Stimulated activated CD8-positive, alpha-beta memory T cell treated with anti-CD3 and anti-CD28 coated beads, Interleukin-15, amount 100 ng/mL, for 4 hours (primary cell): ENCODE data around the gene HDAC11.
"Not testable (repeated sequence)": the region's sequence is repeated elsewhere in the genome, so short reads cannot be mapped to it uniquely, and the experiment has no call there.

Source experiments
- DNase-seq, 2 donors: peaks; one replicate each; pipeline ENCODE4 v3.0.0-alpha.2; 2020; ENCODE audit warnings: low read depth in 2 of 2

The HDAC11 gene

GRCh38 chr3:13470894-13471574 lies 9.1 kb upstream of the HDAC11 start:
- no peak for DNase-seq

- DNase-seq: no peak
Observed at GRCh38 chr3:13472286-13472685, 7.8 kb upstream of the HDAC11 start.

GRCh38 chr3:13473020-13473419 lies 7.1 kb upstream of the HDAC11 start:
- no peak for DNase-seq

- DNase-seq: no peak
Observed at GRCh38 chr3:13474021-13474420, 6.1 kb upstream of the HDAC11 start.

- no peak for DNase-seq
Observed at GRCh38 chr3:13474776-13475303, 5.3 kb upstream of the HDAC11 start.

GRCh38 chr3:13475871-13476590 lies 4.1 kb upstream of the HDAC11 start:
- DNase-seq: no peak

GRCh38 chr3:13477943-13478342 lies 2.2 kb upstream of the HDAC11 start:
- no peak for DNase-seq

GRCh38 chr3:13479332-13479581 lies 849 bp upstream of the HDAC11 start:
- peak; percentile 8 to 17 for DNase-seq

- DNase-seq: no peak
Observed at GRCh38 chr3:13480340-13481318, 523 bp downstream of the HDAC11 start.

- no peak for DNase-seq
Observed at GRCh38 chr3:13482106-13482690, 2.1 kb downstream of the HDAC11 start.

- DNase-seq: no peak
Observed at GRCh38 chr3:13483286-13483685, 3.2 kb downstream of the HDAC11 start.

GRCh38 chr3:13483988-13484695 lies 4.0 kb downstream of the HDAC11 start:
- DNase-seq: no peak

GRCh38 chr3:13484851-13485590 lies 4.9 kb downstream of the HDAC11 start:
- DNase-seq: no peak

- not testable (repeated sequence) for DNase-seq
Observed at GRCh38 chr3:13485630-13486562, 5.8 kb downstream of the HDAC11 start.

GRCh38 chr3:13487403-13487802 lies 7.3 kb downstream of the HDAC11 start:
- DNase-seq: no peak

- DNase-seq: no peak
Observed at GRCh38 chr3:13491206-13491974, 11.3 kb downstream of the HDAC11 start.

GRCh38 chr3:13492048-13492447 lies 11.9 kb downstream of the HDAC11 start:
- DNase-seq: no peak

GRCh38 chr3:13492976-13493866 lies 13.1 kb downstream of the HDAC11 start:
- no peak for DNase-seq
